GM23338 (cell line): ENCODE results near the gene SLC6A8.

Experiments
- CREB1 ChIP-seq: fragments of 250-450 bp; sonication (Bioruptor Pico); IDR thresholded peaks from 2 replicates; pipeline ENCODE4 v1.5.0; 2020; ENCODE audit warnings: low read depth, mild to moderate bottlenecking, moderate library complexity
- EZH2 ChIP-seq: fragments of 200-600 bp; sonication (generic); IDR thresholded peaks from one replicate; pipeline ENCODE4 v1.8.0; 2017; ENCODE audit warnings: antibody characterized with exemption, mild to moderate bottlenecking, low read depth; ENCODE audit not compliant: unreplicated experiment
- EZH2phosphoT487 ChIP-seq: fragments of 200-600 bp; sonication (generic); IDR thresholded peaks from one replicate; pipeline ENCODE4 v1.8.1; 2018; ENCODE audit warnings: antibody characterized with exemption; ENCODE audit not compliant: unreplicated experiment
- JUNB ChIP-seq: IDR thresholded peaks from one replicate; pipeline ENCODE4 v1.6.1; 2016; ENCODE audit warnings: antibody characterized with exemption; ENCODE audit not compliant: unreplicated experiment
- POLR2AphosphoS5 ChIP-seq: IDR thresholded peaks from 2 replicates; pipeline ENCODE4 v1.6.1; 2016; ENCODE audit warnings: antibody characterized with exemption, low read depth
- REST ChIP-seq: IDR thresholded peaks from one replicate; pipeline ENCODE4 v1.6.1; 2018; ENCODE audit warnings: antibody characterized with exemption; ENCODE audit not compliant: unreplicated experiment
- ZNF331 ChIP-seq: fragments of 250-450 bp; sonication (Bioruptor Pico); IDR thresholded peaks from 2 replicates; pipeline ENCODE4 v1.5.0; 2020; ENCODE audit warnings: low read depth, mild to moderate bottlenecking, moderate library complexity
- TF ChIP-seq, protein P1 (sequence below), 2 experiments: fragments of 200-600 bp in 1 of 2; sonication (generic) in 1 of 2; conservative IDR thresholded peaks; 2 replicates each; pipeline versions ENCODE4 v1.5.1 to v1.6.1; 2016 to 2017; ENCODE audit warnings: antibody characterized with exemption in 2 of 2, low read depth in 2 of 2, mild to moderate bottlenecking in 2 of 2, moderate library complexity in 1 of 2
- TF ChIP-seq, protein P2 (sequence below): fragments of 250-450 bp; sonication (Bioruptor Pico); IDR thresholded peaks from 2 replicates; pipeline ENCODE4 v1.5.0; 2020; ENCODE audit warnings: mild to moderate bottlenecking, moderate library complexity

GRCh38 chrX:153702336-153703035 is 14.8 kb downstream of the SLC6A8 start:
- no peak for TF ChIP-seq POLR2AphosphoS5
- TF ChIP-seq, protein P1, sequence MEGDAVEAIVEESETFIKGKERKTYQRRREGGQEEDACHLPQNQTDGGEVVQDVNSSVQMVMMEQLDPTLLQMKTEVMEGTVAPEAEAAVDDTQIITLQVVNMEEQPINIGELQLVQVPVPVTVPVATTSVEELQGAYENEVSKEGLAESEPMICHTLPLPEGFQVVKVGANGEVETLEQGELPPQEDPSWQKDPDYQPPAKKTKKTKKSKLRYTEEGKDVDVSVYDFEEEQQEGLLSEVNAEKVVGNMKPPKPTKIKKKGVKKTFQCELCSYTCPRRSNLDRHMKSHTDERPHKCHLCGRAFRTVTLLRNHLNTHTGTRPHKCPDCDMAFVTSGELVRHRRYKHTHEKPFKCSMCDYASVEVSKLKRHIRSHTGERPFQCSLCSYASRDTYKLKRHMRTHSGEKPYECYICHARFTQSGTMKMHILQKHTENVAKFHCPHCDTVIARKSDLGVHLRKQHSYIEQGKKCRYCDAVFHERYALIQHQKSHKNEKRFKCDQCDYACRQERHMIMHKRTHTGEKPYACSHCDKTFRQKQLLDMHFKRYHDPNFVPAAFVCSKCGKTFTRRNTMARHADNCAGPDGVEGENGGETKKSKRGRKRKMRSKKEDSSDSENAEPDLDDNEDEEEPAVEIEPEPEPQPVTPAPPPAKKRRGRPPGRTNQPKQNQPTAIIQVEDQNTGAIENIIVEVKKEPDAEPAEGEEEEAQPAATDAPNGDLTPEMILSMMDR (conservative IDR thresholded peaks at IDR 0.05; ENCODE audit: low read depth in 2 of 2) = no peak
- no peak for TF ChIP-seq EZH2
- no peak for TF ChIP-seq EZH2phosphoT487
- no peak for TF ChIP-seq ZNF331
- no peak for TF ChIP-seq CREB1 (CRISPR knock-in tag)
- no peak for TF ChIP-seq JUNB
- no peak for TF ChIP-seq REST
- TF ChIP-seq, protein P2, sequence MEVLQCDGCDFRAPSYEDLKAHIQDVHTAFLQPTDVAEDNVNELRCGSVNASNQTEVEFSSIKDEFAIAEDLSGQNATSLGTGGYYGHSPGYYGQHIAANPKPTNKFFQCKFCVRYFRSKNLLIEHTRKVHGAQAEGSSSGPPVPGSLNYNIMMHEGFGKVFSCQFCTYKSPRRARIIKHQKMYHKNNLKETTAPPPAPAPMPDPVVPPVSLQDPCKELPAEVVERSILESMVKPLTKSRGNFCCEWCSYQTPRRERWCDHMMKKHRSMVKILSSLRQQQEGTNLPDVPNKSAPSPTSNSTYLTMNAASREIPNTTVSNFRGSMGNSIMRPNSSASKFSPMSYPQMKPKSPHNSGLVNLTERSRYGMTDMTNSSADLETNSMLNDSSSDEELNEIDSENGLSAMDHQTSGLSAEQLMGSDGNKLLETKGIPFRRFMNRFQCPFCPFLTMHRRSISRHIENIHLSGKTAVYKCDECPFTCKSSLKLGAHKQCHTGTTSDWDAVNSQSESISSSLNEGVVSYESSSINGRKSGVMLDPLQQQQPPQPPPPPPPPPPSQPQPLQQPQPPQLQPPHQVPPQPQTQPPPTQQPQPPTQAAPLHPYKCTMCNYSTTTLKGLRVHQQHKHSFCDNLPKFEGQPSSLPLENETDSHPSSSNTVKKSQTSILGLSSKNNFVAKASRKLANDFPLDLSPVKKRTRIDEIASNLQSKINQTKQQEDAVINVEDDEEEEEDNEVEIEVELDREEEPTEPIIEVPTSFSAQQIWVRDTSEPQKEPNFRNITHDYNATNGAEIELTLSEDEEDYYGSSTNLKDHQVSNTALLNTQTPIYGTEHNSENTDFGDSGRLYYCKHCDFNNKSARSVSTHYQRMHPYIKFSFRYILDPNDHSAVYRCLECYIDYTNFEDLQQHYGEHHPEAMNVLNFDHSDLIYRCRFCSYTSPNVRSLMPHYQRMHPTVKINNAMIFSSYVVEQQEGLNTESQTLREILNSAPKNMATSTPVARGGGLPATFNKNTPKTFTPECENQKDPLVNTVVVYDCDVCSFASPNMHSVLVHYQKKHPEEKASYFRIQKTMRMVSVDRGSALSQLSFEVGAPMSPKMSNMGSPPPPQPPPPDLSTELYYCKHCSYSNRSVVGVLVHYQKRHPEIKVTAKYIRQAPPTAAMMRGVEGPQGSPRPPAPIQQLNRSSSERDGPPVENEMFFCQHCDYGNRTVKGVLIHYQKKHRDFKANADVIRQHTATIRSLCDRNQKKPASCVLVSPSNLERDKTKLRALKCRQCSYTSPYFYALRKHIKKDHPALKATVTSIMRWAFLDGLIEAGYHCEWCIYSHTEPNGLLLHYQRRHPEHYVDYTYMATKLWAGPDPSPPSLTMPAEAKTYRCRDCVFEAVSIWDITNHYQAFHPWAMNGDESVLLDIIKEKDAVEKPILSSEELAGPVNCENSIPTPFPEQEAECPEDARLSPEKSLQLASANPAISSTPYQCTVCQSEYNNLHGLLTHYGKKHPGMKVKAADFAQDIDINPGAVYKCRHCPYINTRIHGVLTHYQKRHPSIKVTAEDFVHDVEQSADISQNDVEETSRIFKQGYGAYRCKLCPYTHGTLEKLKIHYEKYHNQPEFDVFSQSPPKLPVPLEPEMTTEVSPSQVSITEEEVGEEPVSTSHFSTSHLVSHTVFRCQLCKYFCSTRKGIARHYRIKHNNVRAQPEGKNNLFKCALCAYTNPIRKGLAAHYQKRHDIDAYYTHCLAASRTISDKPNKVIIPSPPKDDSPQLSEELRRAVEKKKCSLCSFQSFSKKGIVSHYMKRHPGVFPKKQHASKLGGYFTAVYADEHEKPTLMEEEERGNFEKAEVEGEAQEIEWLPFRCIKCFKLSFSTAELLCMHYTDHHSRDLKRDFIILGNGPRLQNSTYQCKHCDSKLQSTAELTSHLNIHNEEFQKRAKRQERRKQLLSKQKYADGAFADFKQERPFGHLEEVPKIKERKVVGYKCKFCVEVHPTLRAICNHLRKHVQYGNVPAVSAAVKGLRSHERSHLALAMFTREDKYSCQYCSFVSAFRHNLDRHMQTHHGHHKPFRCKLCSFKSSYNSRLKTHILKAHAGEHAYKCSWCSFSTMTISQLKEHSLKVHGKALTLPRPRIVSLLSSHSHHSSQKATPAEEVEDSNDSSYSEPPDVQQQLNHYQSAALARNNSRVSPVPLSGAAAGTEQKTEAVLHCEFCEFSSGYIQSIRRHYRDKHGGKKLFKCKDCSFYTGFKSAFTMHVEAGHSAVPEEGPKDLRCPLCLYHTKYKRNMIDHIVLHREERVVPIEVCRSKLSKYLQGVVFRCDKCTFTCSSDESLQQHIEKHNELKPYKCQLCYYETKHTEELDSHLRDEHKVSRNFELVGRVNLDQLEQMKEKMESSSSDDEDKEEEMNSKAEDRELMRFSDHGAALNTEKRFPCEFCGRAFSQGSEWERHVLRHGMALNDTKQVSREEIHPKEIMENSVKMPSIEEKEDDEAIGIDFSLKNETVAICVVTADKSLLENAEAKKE (CRISPR knock-in tag) = no peak
